GM23338 (cell line): ENCODE measurements around the gene RSRC1.

Source experiments
- CREB1 ChIP-seq: fragments of 250-450 bp; sonication (Bioruptor Pico); IDR thresholded peaks from 2 replicates; pipeline ENCODE4 v1.5.0; 2020; ENCODE audit warnings: low read depth, mild to moderate bottlenecking, moderate library complexity
- CTCF ChIP-seq, 2 experiments: fragments of 200-600 bp in 1 of 2; sonication (generic) in 1 of 2; conservative IDR thresholded peaks; 2 replicates each; pipeline versions ENCODE4 v1.5.1 to v1.6.1; 2016 to 2017; ENCODE audit warnings: antibody characterized with exemption in 2 of 2, low read depth in 2 of 2, mild to moderate bottlenecking in 2 of 2, moderate library complexity in 1 of 2
- EZH2 ChIP-seq: fragments of 200-600 bp; sonication (generic); IDR thresholded peaks from one replicate; pipeline ENCODE4 v1.8.0; 2017; ENCODE audit warnings: antibody characterized with exemption, mild to moderate bottlenecking, low read depth; ENCODE audit not compliant: unreplicated experiment
- EZH2phosphoT487 ChIP-seq: fragments of 200-600 bp; sonication (generic); IDR thresholded peaks from one replicate; pipeline ENCODE4 v1.8.1; 2018; ENCODE audit warnings: antibody characterized with exemption; ENCODE audit not compliant: unreplicated experiment
- POLR2AphosphoS5 ChIP-seq: IDR thresholded peaks from 2 replicates; pipeline ENCODE4 v1.6.1; 2016; ENCODE audit warnings: antibody characterized with exemption, low read depth
- REST ChIP-seq: IDR thresholded peaks from one replicate; pipeline ENCODE4 v1.6.1; 2018; ENCODE audit warnings: antibody characterized with exemption; ENCODE audit not compliant: unreplicated experiment
- ZNF114 ChIP-seq: fragments of 250-450 bp; sonication (Bioruptor Pico); IDR thresholded peaks from 2 replicates; pipeline ENCODE4 v1.5.0; 2020; ENCODE audit warnings: mild to moderate bottlenecking, moderate library complexity

- TF ChIP-seq REST: no peak
- no peak for TF ChIP-seq EZH2phosphoT487
- TF ChIP-seq EZH2: no peak
- TF ChIP-seq CTCF (conservative IDR thresholded peaks at IDR 0.05; ENCODE audit: low read depth in 2 of 2): no peak
- no peak for TF ChIP-seq POLR2AphosphoS5
- no peak for TF ChIP-seq CREB1 (CRISPR knock-in tag)
- no peak for TF ChIP-seq ZNF114 (CRISPR knock-in tag)
These were observed 292.7 kb downstream of the RSRC1 start for GRCh38 chr3:158402590-158402989.
